Fibroblast of lung (primary cell): Measurements from ENCODE around the gene DIO3.

ENCODE experiments used
- CTCF ChIP-seq, 2 donors: IDR thresholded peaks in 1 of 2; conservative IDR thresholded peaks in 1 of 2; 1 replicate in 1 of 2; 2 replicates in 1 of 2; pipeline ENCODE4 v1.5.1; 2011 to 2012; ENCODE audit warnings: low read length in 2 of 2, control low read depth in 1 of 2, inconsistent platforms in 1 of 2, low read depth in 1 of 2, mild to moderate bottlenecking in 1 of 2
- EZH2 ChIP-seq: IDR thresholded peaks from 2 replicates; pipeline ENCODE4 v1.5.1; 2012; ENCODE audit warnings: low read length, control low read depth, mild to moderate bottlenecking; ENCODE audit errors: missing control alignments

DNA sequence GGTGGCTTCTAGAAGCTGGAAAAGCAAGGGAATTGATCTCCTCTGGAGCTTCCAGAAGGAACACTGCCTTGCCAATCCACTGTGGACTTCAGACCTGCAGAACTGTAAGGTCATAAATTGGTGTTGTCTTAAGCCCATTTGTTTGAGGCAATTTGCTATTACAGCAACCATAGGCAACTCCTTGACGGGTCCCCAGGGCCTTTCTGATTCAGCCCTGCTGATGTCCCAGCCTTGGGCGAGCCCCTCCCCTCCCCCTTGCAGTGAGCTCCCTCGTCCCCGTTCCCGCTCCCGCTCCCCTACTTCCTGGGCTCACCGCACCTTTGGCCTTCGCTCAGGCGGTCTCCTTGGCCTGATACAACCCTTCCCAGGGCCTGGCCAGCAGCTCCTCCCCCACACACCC lies 18.9 kb upstream of the DIO3 start:
- TF ChIP-seq CTCF (conservative IDR thresholded peaks at IDR 0.05 in 1 of 2, IDR thresholded peaks at IDR 0.05 in 1 of 2; ENCODE audit: low read depth in 1 of 2, low read length in 2 of 2) (no peak), EZH2 (no peak)
